Measurements from ENCODE around the gene SSR1.
"Not testable (repeated sequence)": the region's sequence is repeated elsewhere in the genome, so short reads cannot be mapped to it uniquely, and the experiment has no call there.

SSR1 gene

DNA sequence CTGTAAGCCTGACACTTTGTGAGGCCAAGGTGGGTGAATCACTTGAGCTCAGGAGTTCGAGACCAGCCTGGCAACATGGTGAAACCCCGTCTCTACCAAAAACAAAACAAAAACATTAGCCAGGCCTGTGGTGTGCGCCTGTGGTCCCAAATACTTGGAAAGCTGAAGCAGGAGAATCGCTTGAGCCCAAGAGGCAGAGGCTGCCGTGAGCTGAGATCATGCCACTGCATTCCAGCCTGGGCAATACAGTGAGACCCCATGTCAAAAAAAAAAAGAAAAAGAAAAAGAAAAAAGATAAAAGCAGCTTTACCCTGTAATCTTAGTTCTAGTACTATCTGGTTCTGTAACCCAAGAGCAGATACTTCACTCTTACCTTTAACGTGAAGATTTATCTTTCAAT, 27.6 kb downstream of the SSR1 start:
- ChIA-PET POLR2A (no interaction called here), CTCF (interaction anchor here (1.6 to 11.4 kb wide), 3 partner anchors 10 to 609 kb away, joined by 6 to 122 read pairs (median 11); no protein-coding TSS in a partner anchor)

DNA sequence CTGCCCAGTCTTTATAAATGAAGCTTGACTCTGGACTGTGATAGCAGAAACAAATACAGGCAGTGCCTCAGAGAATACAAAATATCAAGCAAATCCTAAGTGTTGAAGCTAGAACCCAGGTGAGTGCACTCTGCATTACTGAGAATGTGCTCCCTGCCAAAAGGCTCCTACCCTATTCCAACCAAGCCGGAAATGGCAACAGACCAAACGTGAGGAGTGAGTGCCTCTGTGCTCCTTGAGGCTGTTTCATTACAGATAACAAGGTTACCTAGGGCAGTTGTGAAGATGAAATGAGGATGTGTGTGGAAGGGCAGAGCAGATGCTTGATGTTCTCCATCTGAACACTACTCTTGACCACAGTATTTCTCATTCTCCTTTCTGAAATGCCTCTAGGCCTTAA, 29.3 kb downstream of the SSR1 start:
- H3K4me3 ChIP-seq (ENCODE audit: low read depth, low read length) = no peak overlapping the region
- TF ChIP-seq, protein P1, sequence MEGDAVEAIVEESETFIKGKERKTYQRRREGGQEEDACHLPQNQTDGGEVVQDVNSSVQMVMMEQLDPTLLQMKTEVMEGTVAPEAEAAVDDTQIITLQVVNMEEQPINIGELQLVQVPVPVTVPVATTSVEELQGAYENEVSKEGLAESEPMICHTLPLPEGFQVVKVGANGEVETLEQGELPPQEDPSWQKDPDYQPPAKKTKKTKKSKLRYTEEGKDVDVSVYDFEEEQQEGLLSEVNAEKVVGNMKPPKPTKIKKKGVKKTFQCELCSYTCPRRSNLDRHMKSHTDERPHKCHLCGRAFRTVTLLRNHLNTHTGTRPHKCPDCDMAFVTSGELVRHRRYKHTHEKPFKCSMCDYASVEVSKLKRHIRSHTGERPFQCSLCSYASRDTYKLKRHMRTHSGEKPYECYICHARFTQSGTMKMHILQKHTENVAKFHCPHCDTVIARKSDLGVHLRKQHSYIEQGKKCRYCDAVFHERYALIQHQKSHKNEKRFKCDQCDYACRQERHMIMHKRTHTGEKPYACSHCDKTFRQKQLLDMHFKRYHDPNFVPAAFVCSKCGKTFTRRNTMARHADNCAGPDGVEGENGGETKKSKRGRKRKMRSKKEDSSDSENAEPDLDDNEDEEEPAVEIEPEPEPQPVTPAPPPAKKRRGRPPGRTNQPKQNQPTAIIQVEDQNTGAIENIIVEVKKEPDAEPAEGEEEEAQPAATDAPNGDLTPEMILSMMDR (IDR thresholded peaks at IDR 0.05; ENCODE audit: insufficient read depth, low read length, missing control alignments) = no peak
- POLR2A ChIA-PET = no interaction called here
- CTCF ChIA-PET = interaction anchor here (0.8 to 11.4 kb wide), 2 partner anchors 8 to 18 kb away, joined by 4 to 122 read pairs; no protein-coding TSS in a partner anchor
- DNase-seq (ENCODE audit: low read depth, low spot score) = no peak

More for the DNA sequence above, 27.6 kb downstream of the SSR1 start:
- TF ChIP-seq, protein P1 (IDR thresholded peaks at IDR 0.05; ENCODE audit: insufficient read depth, low read length, missing control alignments) = no peak
- DNase-seq (ENCODE audit: low read depth, low spot score) = no peak
- no peak overlapping the region for H3K4me3 ChIP-seq (ENCODE audit: low read depth, low read length)

DNA sequence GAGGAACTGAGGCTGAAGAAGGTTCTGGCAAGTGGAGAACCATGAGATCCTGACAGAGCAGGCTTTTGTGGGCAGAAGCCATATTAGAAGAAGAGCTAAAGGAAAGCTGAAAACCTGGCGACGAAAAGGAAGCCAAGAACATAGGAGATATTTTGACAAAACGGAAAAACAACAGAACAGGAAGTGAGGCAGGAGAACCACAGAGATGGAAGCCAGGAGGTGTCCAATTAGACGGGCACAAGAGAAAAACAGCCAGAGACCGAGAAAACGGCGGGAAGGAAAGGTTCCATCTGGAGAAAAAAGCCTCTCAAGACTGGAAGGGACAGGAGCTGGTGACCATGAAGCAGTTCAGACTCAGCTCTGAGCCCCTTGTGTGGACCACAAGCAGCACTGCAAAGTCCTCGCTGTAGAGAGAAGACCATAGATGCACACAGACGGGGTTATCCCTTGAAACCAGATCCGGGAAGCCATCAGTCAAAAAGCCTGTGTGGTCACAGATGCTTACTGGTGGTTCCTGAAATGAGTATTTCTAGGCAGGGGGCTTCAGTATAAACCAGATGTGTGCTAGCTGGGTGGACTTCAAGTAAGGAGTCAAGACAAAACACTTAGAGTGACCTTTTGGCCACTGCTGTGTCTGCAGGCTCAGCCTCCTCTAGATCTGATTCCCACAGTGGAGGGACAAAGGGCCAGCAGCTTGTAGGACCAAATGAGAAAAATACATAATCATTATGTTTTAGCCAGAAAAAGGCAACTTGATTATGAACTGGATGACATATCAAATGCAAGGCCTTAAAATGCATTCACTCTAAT, 30.7 kb downstream of the SSR1 start:
- no peak overlapping the region for H3K4me3 ChIP-seq (ENCODE audit: low read depth, low read length)
- POLR2A ChIA-PET = no interaction called here
- DNase-seq (ENCODE audit: low read depth, low spot score) = no peak
- TF ChIP-seq, protein P1 (IDR thresholded peaks at IDR 0.05; ENCODE audit: insufficient read depth, low read length, missing control alignments) = no peak
- CTCF ChIA-PET = no interaction called here

DNA sequence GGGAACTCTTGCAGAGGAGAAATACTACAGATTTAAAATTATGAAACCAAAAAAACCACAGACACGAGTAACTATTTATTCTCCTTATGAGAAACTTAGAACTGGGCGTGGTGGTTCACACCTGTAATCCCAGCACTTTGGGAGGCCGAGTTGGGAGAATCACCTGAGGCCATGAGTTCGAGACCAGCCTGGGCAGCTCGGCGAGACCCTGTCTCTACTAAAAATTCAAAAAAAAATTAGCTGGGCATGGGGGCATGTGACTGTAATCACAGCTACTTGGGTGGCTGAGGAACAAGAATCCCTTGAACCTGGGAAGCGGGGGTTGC, 36.8 kb downstream of the SSR1 start:
- CTCF ChIA-PET = interaction anchor here (0.7 to 8.2 kb wide), 30 partner anchors 9 to 783 kb away, joined by 3 to 149 read pairs (median 8); partner anchors contain the start of gene SNRNP48
- no peak overlapping the region for H3K4me3 ChIP-seq (ENCODE audit: low read depth, low read length)
- TF ChIP-seq, protein P1 (IDR thresholded peaks at IDR 0.05; ENCODE audit: insufficient read depth, low read length, missing control alignments) = no peak
- POLR2A ChIA-PET = no interaction called here
- no peak for DNase-seq (ENCODE audit: low read depth, low spot score)

DNA sequence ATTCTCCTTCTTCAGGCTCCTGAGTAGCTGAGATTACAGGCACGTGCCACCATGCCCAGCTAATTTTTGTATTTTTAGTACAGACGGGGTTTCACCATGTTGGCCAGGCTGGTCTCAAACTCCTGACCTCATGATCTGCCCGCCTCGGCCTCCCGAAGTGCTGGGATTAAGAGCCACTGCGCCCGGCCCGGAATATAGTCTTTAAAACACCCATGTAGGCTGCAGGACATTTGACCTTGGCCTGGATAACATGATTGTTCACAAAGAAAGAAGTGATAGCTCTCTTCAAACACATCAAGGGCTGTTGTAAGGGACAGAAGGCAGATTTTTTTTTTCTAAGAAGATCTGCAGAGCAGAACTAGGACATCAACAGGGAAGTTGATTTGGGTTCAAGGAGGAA, 38.5 kb downstream of the SSR1 start:
- H3K4me3 ChIP-seq (ENCODE audit: low read depth, low read length); DNase-seq (ENCODE audit: low read depth, low spot score); POLR2A ChIA-PET: not testable (repeated sequence)
- CTCF ChIA-PET = interaction anchor here (0.8 to 8.2 kb wide), 27 partner anchors 8 to 785 kb away, joined by 3 to 149 read pairs (median 7); partner anchors contain the start of gene SNRNP48

DNA sequence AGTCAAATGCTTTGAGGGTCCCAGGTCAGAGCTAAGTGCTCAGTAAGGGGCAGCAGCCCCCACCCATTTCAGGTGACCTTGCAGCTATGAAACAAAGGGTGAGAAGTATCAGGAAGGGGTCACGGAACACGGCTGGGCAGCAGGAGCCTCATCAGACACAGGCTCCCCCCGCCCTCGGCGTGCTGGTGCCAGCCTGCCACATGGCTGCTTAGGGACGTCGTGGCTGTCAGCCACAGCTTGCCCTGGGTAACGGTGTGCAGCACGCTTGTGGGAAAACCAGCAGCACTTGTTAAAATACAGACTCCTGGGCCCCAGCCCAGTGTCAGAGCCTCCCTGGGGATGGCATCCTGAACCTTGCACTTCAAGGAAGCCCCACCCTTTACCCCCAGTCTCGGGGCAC, 39.3 kb downstream of the SSR1 start:
- POLR2A ChIA-PET = interaction anchor here (0.8 kb wide), 1 partner anchor 12 kb away, joined by 3 read pairs; no protein-coding TSS in a partner anchor
- DNase-seq (ENCODE audit: low read depth, low spot score) = no peak
- CTCF ChIA-PET = interaction anchor here (1.6 to 8.2 kb wide), 5 partner anchors 15 to 550 kb away, joined by 3 to 149 read pairs (median 30); partner anchors contain the start of gene SNRNP48
- TF ChIP-seq, protein P1 (IDR thresholded peaks at IDR 0.05; ENCODE audit: insufficient read depth, low read length, missing control alignments) = no peak
- no peak overlapping the region for H3K4me3 ChIP-seq (ENCODE audit: low read depth, low read length)
